ENCODE results near the gene NTM.

NTM gene

DNA sequence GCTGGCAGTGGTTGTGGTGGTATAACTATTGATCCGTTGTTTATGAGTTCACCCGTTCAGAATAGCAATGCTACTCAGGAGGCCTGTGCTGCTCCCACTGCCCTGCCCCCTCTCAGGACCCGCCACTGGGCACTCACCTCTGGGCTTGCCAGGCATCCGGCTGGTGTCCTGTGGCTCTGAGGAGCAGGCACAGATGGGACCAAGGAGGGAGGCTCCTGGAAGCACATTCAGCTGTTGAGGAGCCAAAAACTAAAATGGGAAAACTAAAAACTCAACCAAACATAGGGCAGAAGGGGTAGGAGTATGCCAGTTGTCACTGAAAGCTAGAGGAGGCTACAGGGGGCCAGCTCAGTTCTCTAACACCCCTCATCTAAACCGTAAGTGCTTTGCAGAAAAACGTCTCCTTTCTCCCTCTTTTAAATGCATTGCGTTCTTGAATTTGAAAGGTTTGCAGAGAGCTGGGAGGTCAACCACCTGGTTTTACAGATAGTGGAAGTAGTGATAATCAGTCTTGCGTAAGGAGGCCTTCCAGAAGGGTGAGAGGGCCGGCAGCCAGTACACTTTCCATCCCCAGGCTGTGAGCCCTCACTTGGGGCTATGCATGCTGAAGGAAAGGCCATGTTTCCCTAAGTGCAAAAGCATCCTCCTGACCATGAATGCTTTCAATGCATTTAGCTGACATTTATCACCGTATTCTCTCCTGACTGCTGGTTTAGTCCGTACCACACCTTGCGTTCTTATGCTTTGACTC lies 547.4 kb downstream of the NTM start:
- H3K4me3 ChIP-seq (ENCODE audit: low read length), result no peak overlapping the region
- TF ChIP-seq, protein P1, sequence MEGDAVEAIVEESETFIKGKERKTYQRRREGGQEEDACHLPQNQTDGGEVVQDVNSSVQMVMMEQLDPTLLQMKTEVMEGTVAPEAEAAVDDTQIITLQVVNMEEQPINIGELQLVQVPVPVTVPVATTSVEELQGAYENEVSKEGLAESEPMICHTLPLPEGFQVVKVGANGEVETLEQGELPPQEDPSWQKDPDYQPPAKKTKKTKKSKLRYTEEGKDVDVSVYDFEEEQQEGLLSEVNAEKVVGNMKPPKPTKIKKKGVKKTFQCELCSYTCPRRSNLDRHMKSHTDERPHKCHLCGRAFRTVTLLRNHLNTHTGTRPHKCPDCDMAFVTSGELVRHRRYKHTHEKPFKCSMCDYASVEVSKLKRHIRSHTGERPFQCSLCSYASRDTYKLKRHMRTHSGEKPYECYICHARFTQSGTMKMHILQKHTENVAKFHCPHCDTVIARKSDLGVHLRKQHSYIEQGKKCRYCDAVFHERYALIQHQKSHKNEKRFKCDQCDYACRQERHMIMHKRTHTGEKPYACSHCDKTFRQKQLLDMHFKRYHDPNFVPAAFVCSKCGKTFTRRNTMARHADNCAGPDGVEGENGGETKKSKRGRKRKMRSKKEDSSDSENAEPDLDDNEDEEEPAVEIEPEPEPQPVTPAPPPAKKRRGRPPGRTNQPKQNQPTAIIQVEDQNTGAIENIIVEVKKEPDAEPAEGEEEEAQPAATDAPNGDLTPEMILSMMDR (conservative IDR thresholded peaks at IDR 0.05; ENCODE audit: low read length), result no peak
- no peak for DNase-seq (ENCODE audit: low read depth)

DNA sequence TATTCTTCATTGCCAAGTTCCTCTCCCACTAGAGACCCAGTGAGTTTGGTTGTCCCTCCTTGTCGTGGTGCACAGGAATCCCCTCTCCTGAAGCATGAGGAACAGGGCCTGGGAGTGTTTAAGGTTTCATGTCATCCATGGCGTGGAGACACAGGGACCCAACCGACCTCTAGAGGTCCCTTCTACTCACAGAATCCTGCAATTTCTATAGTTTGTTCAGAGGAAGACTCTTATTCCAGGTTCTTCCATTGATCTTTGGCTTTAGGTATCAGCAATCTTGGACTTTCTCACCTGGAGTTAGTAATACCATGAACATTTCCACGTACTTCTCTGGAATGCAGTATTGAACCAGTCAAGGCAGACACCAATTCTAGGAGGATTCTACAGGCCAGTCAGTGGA lies 548.2 kb downstream of the NTM start:
- H3K4me3 ChIP-seq (ENCODE audit: low read length), result no peak overlapping the region
- DNase-seq (ENCODE audit: low read depth), result no peak
- TF ChIP-seq, protein P1 (conservative IDR thresholded peaks at IDR 0.05; ENCODE audit: low read length), result no peak

DNA sequence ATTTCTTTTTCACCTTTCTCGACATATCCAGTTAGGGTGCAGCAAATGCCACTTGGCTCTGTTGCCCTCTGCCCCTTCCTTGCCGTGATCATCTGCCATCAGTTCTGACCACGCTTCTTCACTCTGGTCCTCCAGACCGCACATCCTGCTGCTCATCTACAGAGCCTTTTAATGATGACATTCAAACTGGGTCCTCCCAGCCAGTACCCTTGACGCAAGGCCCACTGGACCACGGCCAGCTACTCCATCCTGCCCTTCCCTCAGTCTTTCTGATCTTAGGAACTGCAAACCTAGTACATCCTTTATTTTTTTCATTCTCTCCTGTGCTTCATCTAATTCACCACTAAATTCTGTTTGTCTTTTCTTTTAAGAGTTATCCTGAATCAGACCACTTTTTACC lies 551.8 kb downstream of the NTM start:
- TF ChIP-seq, protein P1 (conservative IDR thresholded peaks at IDR 0.05; ENCODE audit: low read length), result no peak
- H3K4me3 ChIP-seq (ENCODE audit: low read length), result no peak overlapping the region
- no peak for DNase-seq (ENCODE audit: low read depth)

DNA sequence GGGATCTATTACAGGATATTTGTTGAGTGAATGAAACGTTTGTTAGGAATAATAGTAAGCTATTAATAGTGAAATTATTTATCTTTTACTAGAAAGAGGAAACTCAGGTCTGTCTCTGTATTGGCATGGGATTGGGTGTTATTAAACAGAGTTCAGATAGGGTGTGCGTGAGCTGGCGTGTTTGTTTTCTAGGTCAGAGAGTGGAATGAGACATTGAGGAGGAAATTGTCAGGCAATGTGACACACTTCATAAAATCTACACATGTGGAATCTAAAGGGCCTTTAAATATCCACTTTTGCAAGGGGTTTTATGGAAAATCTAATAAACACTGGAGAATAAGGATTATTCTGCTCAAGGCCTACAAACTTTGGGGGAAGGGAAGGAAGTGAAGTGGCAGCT lies 552.9 kb downstream of the NTM start:
- no peak overlapping the region for H3K4me3 ChIP-seq (ENCODE audit: low read length)
- TF ChIP-seq, protein P1 (conservative IDR thresholded peaks at IDR 0.05; ENCODE audit: low read length), result no peak
- no peak for DNase-seq (ENCODE audit: low read depth)

DNA sequence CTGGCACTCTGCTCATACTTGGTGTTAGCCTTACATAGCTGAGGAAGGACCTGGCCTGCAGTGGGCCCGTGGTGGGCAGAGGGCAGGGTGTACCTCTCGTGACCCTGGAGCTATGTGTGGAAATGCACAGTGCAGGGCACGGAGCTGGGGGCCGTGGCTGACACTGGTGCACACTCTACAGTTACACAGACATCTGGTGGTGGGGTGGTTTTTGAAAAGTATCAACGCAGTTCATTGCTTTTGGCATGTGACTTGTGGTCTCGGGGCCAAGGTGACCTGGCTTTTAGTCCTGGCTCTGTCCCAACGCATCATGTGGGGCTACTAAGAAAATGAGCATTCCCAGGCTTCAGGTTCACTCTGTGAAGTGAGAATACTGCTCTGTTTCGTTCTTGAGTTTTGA lies 553.6 kb downstream of the NTM start:
- no peak for DNase-seq (ENCODE audit: low read depth)
- H3K4me3 ChIP-seq (ENCODE audit: low read length), result no peak overlapping the region
- TF ChIP-seq, protein P1 (conservative IDR thresholded peaks at IDR 0.05; ENCODE audit: low read length), result no peak

DNA sequence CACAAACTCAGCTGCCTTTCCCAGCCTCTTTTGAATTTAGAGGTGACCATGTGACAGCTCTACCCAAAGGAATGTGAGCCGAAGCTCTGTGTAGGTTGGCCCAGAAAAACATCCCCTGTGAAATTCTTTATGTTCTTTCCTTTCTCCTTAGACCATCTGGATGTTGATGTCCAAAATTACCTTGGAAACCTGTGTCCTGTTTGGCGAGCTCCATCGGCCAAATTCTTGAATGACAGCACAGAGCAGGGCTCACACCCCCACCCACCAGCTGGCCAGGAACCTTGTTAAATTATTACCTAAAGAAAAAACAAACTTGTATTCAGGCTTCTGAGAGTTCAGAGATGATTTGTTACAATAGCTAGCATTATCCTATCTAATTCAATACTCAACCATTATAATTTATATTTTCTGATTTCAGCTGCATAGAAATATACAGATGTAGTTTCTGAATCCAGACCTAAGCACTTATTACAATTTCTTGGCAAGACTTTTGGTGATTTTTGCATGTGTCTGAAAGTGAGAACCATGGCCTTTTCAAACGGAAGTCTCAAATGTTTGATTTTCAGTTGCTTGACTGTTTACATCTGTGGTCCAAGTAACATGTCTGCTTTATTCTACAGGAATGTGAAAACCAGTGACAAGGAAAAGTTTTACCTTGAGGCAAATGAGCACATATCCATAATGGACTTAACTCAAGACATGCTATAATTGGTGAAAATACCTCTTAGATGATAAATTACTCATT lies 554.2 kb downstream of the NTM start:
- H3K4me3 ChIP-seq (ENCODE audit: low read length), result no peak overlapping the region
- TF ChIP-seq, protein P1 (conservative IDR thresholded peaks at IDR 0.05; ENCODE audit: low read length), result no peak
- peak; percentile 53 for DNase-seq (ENCODE audit: low read depth)

DNA sequence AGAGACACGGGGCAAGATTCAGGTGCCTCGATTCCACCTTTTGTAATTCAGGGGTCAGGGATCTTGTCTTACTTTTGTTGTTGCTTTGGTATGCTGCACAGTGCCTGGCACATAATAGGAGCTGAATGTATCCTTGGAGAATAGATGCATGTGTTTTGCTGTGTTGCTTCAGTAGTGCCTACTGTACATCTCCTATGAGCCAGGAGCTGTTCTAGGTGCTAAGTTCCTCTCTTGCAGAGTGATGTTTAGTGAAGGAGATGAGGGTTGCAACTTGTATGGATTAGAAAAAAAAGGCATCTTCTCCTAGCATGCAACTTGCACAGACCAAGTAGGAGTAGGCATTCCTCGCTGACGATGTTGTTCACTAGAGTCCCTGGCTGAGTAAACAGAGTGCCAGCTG lies 555.4 kb downstream of the NTM start:
- no peak for DNase-seq (ENCODE audit: low read depth)
- TF ChIP-seq, protein P1 (conservative IDR thresholded peaks at IDR 0.05; ENCODE audit: low read length), result no peak

More for the DNA sequence above, 555.4 kb downstream of the NTM start:
- H3K4me3 ChIP-seq (ENCODE audit: low read length), result no peak overlapping the region
